Measurements from ENCODE around the gene BICDL1. TPM values are rescaled to one million over a fixed set of nuclear protein-coding genes. Genes with fewer than 3 reads are reported as not detected.

The BICDL1 gene, protein sequence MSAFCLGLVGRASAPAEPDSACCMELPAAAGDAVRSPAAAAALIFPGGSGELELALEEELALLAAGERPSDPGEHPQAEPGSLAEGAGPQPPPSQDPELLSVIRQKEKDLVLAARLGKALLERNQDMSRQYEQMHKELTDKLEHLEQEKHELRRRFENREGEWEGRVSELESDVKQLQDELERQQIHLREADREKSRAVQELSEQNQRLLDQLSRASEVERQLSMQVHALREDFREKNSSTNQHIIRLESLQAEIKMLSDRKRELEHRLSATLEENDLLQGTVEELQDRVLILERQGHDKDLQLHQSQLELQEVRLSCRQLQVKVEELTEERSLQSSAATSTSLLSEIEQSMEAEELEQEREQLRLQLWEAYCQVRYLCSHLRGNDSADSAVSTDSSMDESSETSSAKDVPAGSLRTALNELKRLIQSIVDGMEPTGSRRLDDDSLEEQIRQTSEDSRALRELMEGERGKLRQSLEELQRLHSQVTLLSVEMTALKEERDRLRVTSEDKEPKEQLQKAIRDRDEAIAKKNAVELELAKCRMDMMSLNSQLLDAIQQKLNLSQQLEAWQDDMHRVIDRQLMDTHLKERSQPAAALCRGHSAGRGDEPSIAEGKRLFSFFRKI
- 10 to 100 TPM in 2 of 4 donors, 1 to 10 TPM in 2; 9.1 to 17.3 (median 12.0) TPM for total RNA-seq

DNA sequence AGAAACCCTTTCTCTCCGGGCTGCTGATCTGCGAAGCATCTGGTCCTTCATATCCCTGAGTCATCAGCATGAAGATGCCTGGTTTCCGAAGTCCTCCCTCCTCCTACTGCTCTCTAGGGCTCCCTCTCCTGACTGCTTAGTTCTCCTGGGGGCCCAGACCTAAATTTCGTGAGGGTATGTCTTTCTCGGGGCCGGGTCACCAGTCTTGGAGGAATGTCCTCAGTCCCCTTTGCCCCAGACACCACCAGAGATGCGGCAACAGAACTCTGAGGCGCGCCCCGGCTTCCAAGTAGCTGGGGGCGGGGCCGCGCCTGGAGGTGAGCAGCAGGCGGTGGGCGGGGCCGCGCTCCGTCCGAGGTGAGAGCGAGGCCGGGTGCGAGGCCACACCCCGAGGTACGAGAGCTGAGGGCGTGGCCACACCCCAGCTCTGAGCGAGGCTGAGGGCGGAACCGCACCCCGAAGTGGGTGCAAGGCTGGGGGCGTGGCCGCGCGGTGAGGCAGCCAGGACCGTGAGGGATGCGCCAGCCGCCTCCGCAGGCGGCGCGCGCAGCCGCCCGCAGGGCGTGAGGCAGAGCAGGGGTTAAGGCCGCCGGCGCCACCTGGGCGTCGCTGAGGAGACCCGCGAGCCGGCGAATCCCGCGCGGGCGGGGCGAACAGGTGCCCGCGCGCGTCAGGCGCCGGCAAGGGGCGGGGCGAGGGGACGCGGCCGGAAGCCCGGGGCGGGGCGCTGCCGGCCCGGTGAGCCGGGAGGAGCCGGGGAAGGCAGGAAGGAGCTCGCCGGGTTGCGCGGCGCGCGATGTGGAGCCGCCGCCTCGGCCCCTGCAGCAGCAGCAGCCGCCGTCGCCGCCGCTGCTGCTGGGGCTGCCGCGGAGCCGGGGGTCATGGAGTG, at the start of gene BICDL1:
BICDL1 (plus strand) TSS at position 765 of the 889 bp plus-strand sequence. CDS start 633 bp downstream, outside the sequence.
- peak within 1 kb of the TSS; percentile 59 to 75 (median 73) for H3K4me3 ChIP-seq
- peaks cover 0 to 17% (median 7%) of the 10 kb centered on the region in 4 donors for H3K4me1 ChIP-seq
- no peaks in the 10 kb centered on the region for H3K9me3 ChIP-seq
- peak; percentile 96 to 99 (median 98) for DNase-seq
- no peaks in the 10 kb centered on the region for H3K27me3 ChIP-seq
- H3K27ac ChIP-seq = peak within 1 kb of the TSS; percentile 72 to 92 (median 88)
- TF ChIP-seq, protein P1, sequence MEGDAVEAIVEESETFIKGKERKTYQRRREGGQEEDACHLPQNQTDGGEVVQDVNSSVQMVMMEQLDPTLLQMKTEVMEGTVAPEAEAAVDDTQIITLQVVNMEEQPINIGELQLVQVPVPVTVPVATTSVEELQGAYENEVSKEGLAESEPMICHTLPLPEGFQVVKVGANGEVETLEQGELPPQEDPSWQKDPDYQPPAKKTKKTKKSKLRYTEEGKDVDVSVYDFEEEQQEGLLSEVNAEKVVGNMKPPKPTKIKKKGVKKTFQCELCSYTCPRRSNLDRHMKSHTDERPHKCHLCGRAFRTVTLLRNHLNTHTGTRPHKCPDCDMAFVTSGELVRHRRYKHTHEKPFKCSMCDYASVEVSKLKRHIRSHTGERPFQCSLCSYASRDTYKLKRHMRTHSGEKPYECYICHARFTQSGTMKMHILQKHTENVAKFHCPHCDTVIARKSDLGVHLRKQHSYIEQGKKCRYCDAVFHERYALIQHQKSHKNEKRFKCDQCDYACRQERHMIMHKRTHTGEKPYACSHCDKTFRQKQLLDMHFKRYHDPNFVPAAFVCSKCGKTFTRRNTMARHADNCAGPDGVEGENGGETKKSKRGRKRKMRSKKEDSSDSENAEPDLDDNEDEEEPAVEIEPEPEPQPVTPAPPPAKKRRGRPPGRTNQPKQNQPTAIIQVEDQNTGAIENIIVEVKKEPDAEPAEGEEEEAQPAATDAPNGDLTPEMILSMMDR (IDR thresholded peaks at IDR 0.05) = peak in 2 of 6 experiments; percentile 1 to 3
- peak in 1 of 2 donors; percentile 71 for TF ChIP-seq POLR2A (IDR thresholded peaks at IDR 0.05)
- no peaks in the 10 kb centered on the region for H3K36me3 ChIP-seq

DNA sequence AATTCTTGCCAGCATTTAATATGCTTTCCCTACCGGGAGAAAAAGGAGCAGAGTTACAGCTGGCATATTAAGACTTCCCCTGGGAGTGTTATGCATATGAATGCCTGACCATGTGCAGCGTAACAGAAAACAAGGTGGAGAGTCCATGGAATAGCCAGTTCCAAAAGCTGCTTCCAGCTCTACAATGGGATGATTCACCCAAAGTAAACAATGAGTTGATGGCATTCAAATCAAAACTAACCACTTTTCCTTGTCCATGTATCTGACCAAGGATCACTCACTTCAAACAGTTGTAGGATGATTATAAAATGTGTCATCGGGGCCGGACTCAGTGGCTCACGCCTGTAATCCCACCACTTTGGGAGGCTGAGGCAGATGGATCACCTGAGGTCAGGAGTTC, 48.1 kb upstream of the BICDL1 start:
- H3K4me3 ChIP-seq = no peak overlapping the region
- no peaks in the 10 kb centered on the region for H3K4me1 ChIP-seq
- no peaks in the 10 kb centered on the region for H3K9me3 ChIP-seq
- H3K27me3 ChIP-seq = no peaks in the 10 kb centered on the region
- TF ChIP-seq, protein P1 (IDR thresholded peaks at IDR 0.05) = no peak
- TF ChIP-seq POLR2A (IDR thresholded peaks at IDR 0.05) = no peak
- no peaks in the 10 kb centered on the region for H3K36me3 ChIP-seq
- H3K27ac ChIP-seq = no peak overlapping the region
- no peak for DNase-seq

DNA sequence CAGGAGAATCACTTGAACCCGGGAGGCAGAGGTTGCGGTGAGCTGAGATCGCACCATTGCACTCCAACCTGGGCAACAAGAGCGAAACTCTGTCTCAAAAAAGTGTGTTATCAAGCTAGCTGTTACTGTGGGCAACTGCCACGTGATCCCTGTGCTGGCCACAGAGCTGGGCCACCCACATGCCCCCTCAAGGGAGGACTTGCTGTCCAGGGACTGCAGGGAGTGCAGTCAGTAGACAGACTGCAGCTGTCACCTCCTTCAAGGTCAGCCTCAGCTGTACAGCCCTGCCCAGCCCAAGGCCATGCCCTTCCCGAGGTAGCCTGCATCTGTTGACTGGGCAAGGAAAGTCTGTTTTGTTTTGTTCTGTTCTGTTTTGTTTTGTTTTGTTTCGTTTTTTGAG, 46.6 kb upstream of the BICDL1 start:
- TF ChIP-seq, protein P1 (IDR thresholded peaks at IDR 0.05) = no peak

DNA sequence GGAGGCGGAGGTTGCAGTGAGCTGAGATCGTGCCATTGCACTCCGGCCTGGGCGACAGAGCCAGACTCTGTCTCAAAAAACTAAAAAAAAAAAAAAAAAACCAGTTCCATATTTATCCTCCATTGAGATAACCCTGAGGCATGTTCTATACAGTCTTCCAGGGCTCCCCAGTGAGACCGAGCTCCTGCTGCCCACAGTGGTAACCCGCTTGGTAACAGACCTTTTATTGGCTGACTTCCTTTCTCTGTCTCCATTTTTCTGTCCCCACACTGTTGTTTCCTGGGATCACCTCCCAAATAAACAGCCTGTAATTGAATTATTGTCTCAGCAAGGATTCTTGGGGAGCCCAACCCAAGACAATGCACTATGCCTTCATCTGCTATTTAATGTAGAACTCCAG, 42.8 kb upstream of the BICDL1 start:
- no peaks in the 10 kb centered on the region for H3K4me1 ChIP-seq
- H3K36me3 ChIP-seq = no peaks in the 10 kb centered on the region
- H3K4me3 ChIP-seq = no peak overlapping the region
- TF ChIP-seq POLR2A (IDR thresholded peaks at IDR 0.05) = no peak
- TF ChIP-seq, protein P1 (IDR thresholded peaks at IDR 0.05) = no peak
- no peaks in the 10 kb centered on the region for H3K27me3 ChIP-seq
- no peak for DNase-seq
- H3K9me3 ChIP-seq = no peaks in the 10 kb centered on the region
- no peak overlapping the region for H3K27ac ChIP-seq

More for the DNA sequence above, 46.6 kb upstream of the BICDL1 start:
- H3K36me3 ChIP-seq = no peaks in the 10 kb centered on the region
- H3K27ac ChIP-seq = no peak overlapping the region
- H3K4me1 ChIP-seq = no peaks in the 10 kb centered on the region
- H3K27me3 ChIP-seq = no peaks in the 10 kb centered on the region
- no peaks in the 10 kb centered on the region for H3K9me3 ChIP-seq
- no peak overlapping the region for H3K4me3 ChIP-seq
- no peak for DNase-seq

DNA sequence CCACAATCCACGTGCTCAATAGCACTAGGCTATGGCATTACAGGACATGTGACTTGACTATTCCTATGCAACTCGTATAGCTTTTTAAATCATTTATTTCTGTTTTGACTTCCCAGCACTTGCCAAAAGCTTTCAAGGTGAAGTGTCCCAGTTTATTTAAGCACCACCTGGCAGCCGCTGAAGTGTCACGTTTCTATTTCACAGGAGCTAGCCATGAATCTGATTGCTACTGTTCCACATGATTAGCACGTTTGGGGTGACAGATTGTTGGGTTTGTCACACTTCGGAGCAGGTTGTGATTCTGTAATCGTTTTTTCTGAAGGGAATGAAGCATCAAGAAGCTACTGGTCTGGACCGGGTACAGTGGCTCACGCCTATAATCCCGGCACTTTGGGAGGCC, 39.9 kb upstream of the BICDL1 start:
- Histone ChIP-seq H3K4me1 (no peaks in the 10 kb centered on the region), H3K27me3 (no peaks in the 10 kb centered on the region), H3K9me3 (no peaks in the 10 kb centered on the region), H3K36me3 (no peaks in the 10 kb centered on the region), H3K27ac (no peak overlapping the region), H3K4me3 (no peak overlapping the region)
- TF ChIP-seq POLR2A (IDR thresholded peaks at IDR 0.05) = no peak
- TF ChIP-seq, protein P1 (IDR thresholded peaks at IDR 0.05) = no peak
- no peak for DNase-seq
